HG02938 (cell line): ENCODE measurements around the gene PDLIM7.

Experiments
- ATAC-seq: cut with Tn5 transposase; IDR thresholded peaks from one replicate; pipeline ENCODE4 v1.9.1; 2021; ENCODE audit warnings: mild to moderate bottlenecking, moderate library complexity; ENCODE audit not compliant: unreplicated experiment

PDLIM7 gene

GRCh38 chr5:177508221-177508611 is 10.8 kb upstream of the PDLIM7 start:
- no peak for ATAC-seq

GRCh38 chr5:177507596-177508220 is 10.3 kb upstream of the PDLIM7 start:
- ATAC-seq, result no peak

DNA sequence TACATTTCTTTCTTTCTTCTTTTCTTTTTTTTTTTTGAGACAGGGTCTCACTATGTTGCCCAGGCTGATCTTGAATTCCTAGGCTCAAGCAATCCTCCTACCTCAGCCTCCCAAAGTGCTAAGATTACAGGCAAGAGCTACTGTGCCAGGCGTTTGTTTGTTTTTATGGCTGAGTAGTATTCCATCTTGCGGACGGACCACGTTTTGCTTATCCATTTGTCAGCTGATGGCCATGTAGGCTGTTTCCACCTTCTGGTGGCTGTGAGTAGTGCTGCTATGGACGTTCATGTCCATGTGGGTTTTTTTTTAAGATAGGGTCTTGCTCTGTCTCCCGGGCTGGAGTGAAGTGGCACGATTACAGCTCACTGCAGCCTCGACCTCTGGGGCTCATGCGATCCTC is 9.8 kb upstream of the PDLIM7 start:
- ATAC-seq, result no peak

- no peak for ATAC-seq
Observed at GRCh38 chr5:177505075-177505474, 7.7 kb upstream of the PDLIM7 start.

DNA sequence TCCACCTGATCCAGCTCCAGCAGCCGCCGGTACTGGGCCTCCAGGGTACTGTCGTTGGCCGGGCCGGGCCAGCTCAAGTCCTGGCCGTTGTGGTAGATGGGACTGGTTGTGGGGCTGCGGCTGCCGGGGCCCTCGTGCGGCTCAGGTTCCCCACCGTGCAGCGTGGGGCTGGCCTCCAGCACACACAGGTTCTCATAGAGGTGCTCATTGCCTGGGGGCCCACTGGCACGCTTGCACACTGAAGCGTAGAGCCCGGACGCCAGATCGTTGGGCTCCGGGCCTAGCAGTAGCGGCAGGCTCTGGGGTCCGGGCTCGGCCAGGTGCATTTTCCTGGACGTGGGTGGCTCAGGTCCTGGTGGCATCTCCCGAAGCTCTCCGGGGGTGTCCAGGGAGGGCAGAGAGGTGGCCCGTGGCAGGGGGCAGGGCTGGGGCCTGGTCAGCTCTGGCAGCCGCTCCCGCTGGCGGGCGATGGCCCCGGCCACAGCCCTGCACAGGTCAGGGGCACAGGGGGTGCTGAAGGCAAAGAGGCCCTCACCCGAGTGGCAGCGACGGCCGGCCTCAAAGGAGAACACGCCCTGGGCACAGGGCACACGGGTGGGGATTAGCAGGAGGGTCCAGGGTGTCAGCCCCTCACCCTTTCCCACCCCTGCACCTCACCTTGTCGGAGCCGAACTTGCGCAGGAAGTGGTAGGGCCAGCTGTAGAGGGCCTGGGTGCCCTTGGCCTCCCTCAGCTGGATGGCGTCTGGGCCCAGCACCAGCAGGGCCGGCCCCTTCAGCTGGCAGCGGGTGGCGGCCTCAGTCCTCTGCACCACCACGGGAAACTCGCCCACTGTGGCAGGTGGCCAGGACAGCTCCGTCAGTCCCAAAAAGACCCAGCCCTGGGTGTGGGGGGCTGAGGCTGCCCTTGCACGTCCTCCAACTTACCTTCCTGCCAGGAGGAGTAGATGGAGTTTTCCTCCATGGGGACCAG is 7.0 kb upstream of the PDLIM7 start:
- ATAC-seq, result no peak

- no peak for ATAC-seq
Observed at GRCh38 chr5:177503351-177504085, 6.1 kb upstream of the PDLIM7 start.

GRCh38 chr5:177502886-177503285 is 5.5 kb upstream of the PDLIM7 start:
- ATAC-seq, result no peak

DNA sequence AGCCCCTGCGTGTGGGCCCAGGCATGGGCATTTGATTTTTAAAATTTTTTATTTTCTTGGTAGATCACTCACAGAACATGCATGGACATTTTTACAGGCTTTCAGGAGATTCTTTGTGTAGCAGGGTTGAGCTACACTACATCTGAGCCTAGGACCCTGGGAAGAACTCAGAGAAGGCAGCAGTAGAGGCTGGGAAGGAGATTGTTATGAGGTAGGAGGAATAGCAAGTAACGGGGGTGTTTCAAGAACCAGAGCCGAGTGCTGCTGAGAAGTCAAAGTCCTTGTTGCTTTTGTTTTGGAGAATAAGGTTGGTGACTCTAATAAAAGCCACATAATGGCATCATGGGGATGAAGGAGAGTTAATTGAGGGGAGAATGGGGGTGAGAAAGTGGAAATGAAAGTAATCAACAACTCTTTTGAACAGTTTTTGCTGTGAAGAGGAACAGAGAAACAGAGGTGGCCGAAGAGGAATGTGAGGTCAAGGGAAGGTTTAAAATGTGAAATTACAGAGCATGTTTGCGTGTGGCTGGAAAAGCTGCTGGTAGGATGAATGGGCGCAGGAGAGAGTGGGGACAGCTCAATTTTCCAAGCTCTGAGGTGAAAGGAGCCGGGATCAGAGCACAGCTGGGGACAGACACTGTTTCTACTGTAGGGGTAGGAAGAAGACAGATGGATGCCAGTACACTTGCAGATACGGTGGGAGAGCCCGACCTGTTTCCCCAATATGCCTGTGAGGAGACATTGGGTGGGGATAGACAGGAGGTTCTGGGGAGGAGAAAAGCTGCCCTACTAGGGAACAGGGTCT is 4.7 kb upstream of the PDLIM7 start:
- ATAC-seq, result no peak

- no peak for ATAC-seq
Observed at GRCh38 chr5:177500685-177501522, 3.5 kb upstream of the PDLIM7 start.

GRCh38 chr5:177499842-177500241 is 2.4 kb upstream of the PDLIM7 start:
- no peak for ATAC-seq

DNA sequence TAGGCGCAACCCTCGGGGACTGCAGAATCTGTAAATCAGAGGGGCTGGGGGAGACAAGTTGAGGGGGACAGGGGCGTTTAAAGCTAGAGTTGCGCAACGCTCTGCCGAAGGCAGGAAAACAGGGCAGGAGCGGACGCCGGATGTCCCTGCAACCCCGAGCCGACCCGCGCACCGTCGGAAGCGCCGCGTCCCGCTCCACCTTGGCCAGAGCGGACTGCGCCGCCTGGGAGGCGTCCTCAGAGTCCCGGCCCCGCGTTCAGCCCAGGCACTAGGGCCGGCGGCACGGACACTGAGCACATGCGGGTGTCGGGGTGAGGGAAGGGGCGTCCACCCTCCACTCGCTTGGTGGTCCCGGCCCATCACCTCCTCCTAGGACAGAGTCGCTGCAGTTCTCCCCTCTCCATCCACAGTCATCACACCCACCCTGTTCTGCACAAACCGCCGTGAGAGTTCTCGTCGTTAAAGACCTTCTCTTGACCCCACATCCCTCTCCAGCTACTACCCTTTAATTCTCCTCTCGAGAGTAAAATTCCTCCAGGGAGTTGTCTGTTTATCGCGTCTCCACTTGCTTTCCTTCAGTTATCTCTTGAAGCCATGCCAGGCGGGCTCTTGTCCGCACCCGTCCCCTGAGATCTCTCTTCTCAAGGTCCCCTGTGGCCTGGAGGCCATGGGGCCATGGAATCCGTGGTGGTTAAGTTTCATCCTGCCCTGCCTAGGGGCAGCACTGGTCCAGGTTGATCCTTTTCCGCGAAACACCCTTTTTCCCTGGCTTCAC is 796 bp upstream of the PDLIM7 start:
- ATAC-seq, result no peak

- ATAC-seq, result no peak
Observed at GRCh38 chr5:177496727-177497291, 595 bp downstream of the PDLIM7 start.

DNA sequence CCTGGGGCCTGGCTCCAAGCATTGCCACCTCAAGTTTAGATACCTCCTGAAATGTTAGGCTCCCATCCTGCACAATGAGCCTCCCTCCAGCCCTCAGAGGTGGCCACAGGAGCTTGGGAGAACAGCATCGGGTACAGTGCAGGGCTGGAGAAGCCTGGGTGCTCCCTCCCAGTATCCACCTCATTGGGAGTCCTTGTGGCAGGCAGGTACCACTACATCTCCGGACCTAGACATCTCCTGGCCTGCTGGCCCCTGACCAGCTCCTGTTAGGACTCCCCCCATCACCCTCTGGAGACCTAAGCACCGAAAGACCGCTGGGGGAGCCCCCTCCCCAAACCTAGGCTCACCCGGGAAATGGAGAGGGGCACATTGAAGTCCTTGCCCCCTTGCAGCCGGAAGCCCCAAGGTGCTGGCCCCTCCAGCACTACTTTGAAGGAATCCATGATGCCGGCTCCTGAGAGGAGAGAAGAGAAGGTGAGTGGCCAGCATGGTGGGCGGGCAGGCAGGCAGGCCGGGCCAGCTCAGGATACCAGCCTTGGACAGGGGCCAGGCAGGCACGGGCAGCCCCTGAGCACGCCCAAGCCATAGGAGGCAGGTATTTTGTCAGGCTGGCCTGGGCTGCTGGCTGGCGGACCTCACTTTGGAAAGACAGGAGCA is 1.2 kb downstream of the PDLIM7 start:
- ATAC-seq, result no peak

GRCh38 chr5:177495243-177496060 is 2.0 kb downstream of the PDLIM7 start:
- ATAC-seq, result no peak

DNA sequence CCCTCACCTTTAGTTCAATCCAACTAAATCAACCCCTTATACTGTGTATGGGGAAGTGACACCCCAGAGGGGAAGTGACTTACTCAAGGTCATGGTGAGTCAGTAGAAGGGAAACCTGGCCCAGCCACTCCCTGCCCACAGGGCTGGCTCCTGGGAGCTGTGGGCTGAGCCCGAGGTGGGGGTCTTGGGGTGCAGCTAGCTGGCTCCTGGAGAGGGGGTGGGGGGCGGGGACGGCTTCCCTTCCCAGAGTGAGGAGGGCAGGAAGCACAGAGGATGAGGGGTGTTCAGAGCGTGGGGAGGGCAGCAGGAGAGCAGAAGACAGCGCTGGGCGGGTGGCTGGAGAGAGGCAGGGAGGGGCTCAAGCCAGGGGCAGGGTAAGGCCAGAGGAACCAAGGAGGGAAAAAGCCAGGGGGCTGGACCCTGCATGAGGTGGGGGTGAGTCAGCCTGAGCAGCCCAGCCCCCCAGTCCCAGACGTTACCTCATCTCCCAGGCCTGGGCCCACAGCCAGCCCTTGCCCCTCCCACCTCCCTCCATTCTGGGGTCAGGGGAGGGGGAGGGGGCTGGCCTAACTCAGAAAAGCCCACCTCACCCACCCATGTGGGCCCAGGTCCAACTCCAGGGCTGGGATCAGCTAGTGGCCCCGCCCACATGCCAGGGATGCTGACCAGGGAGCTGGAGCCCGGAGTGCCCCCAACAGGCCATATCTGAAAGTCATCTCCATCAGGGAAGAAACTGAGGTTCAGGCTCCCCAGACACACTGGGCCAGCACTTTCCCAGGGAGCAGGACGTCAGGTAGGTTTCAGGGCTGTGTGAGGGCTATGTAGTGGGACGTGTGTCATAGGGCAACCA is 2.8 kb downstream of the PDLIM7 start:
- no peak for ATAC-seq

GRCh38 chr5:177493795-177494345 is 3.5 kb downstream of the PDLIM7 start:
- ATAC-seq, result no peak
